ENCODE data around the gene EPHB1.

DNA sequence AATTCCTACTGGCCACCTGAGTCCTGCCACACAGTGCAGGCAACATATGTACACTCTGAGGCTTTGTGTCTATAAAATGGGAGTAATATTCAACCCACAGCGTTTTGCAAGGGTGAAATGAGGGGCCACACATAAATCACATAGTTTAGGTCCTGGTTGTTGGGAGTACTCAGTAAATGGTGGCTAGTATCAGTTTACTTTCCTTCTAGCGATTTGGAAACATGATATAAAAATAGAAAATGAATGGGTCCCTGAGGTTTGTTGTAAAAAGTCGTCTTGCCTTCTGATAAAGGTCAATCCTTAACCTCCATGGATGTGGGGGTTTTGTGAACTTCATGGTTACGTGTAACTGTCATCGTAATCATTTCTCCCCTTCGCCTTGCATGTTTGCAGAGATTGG is 472.4 kb downstream of the EPHB1 start:
- TF ChIP-seq, protein P1, sequence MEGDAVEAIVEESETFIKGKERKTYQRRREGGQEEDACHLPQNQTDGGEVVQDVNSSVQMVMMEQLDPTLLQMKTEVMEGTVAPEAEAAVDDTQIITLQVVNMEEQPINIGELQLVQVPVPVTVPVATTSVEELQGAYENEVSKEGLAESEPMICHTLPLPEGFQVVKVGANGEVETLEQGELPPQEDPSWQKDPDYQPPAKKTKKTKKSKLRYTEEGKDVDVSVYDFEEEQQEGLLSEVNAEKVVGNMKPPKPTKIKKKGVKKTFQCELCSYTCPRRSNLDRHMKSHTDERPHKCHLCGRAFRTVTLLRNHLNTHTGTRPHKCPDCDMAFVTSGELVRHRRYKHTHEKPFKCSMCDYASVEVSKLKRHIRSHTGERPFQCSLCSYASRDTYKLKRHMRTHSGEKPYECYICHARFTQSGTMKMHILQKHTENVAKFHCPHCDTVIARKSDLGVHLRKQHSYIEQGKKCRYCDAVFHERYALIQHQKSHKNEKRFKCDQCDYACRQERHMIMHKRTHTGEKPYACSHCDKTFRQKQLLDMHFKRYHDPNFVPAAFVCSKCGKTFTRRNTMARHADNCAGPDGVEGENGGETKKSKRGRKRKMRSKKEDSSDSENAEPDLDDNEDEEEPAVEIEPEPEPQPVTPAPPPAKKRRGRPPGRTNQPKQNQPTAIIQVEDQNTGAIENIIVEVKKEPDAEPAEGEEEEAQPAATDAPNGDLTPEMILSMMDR (IDR thresholded peaks at IDR 0.05; ENCODE audit: low read length): no peak
- TF ChIP-seq EZH2 (IDR thresholded peaks at IDR 0.05; ENCODE audit: borderline replicate concordance, low read length): no peak
